Mesodermal cell (in vitro differentiated cells): Measurements from ENCODE around the gene LIN7B.
A peak's percentile ranks its signal among the peaks of the same experiment; 100 is the strongest.

Experiments used
- H3K27ac ChIP-seq: 2 replicates; pipeline ENCODE4 v1.7.0; 2013; ENCODE audit warnings: mild to moderate bottlenecking, low read depth, low read length, moderate library complexity; ENCODE audit not compliant: severe bottlenecking
- H3K36me3 ChIP-seq: 2 replicates; pipeline ENCODE4 v1.7.1; 2013; ENCODE audit warnings: mild to moderate bottlenecking, low read length, moderate library complexity; ENCODE audit not compliant: control insufficient read depth, insufficient read depth
- H3K4me1 ChIP-seq: one replicate; pipeline ENCODE4 v1.7.1; 2013; ENCODE audit warnings: mild to moderate bottlenecking, low read length; ENCODE audit not compliant: insufficient read depth, control insufficient read depth, poor library complexity, severe bottlenecking
- H3K4me3 ChIP-seq: 2 replicates; pipeline ENCODE4 v1.7.0; 2013; ENCODE audit warnings: low read length, control low read depth, mild to moderate bottlenecking; ENCODE audit not compliant: insufficient read depth, poor library complexity, severe bottlenecking; ENCODE audit errors: extremely low read depth
- H3K9me3 ChIP-seq: 2 replicates; pipeline ENCODE4 v1.7.1; 2013; ENCODE audit warnings: mild to moderate bottlenecking, low read length, moderate library complexity; ENCODE audit not compliant: control insufficient read depth
- WGBS, 2 experiments: methylation state at CpG; one replicate each; pipeline ENCODE4 v1.1.5; 2013; ENCODE audit warnings: missing lambda C conversion rate in 2 of 2; ENCODE audit not compliant: insufficient coverage in 2 of 2; 5-methylcytosine and 5-hydroxymethylcytosine counted together

The LIN7B gene

GRCh38 chr19:49080392-49080791 is 33.8 kb upstream of the LIN7B start:
- H3K9me3 ChIP-seq: no peaks in the 10 kb centered on the region
- H3K27ac ChIP-seq: no peak overlapping the region
- no peak overlapping the region for H3K4me3 ChIP-seq
- H3K4me1 ChIP-seq: no peaks in the 10 kb centered on the region
- H3K36me3 ChIP-seq: no peaks in the 10 kb centered on the region
- no CpG with 5 or more reads among the region's 4 CpGs for WGBS, 2 experiments

GRCh38 chr19:49081273-49081672 is 32.9 kb upstream of the LIN7B start:
- no peak overlapping the region for H3K4me3 ChIP-seq
- WGBS, 2 experiments: 81 to 100% methylated on average over 1 of the region's 1 CpG
- no peaks in the 10 kb centered on the region for H3K9me3 ChIP-seq
- H3K4me1 ChIP-seq: no peaks in the 10 kb centered on the region
- H3K36me3 ChIP-seq: peaks cover under 1% of the 10 kb centered on the region
- no peak overlapping the region for H3K27ac ChIP-seq

- WGBS, 2 experiments: 90 to 93% methylated on average over 18 to 24 of the region's 26 CpGs
- no peaks in the 10 kb centered on the region for H3K9me3 ChIP-seq
- H3K4me3 ChIP-seq: peak overlapping the region; percentile 87
- peaks cover 2% of the 10 kb centered on the region for H3K4me1 ChIP-seq
- H3K27ac ChIP-seq: peak overlapping the region; percentile 10
- peaks cover 30% of the 10 kb centered on the region for H3K36me3 ChIP-seq
Observed at GRCh38 chr19:49084206-49085019, 29.8 kb upstream of the LIN7B start.

GRCh38 chr19:49085020-49085867 is 28.9 kb upstream of the LIN7B start, which contains the start of gene SNRNP70:
TSS of gene SNRNP70 (plus strand) at chr19:49085451. CDS start at chr19:49086415, 964 bp downstream.
- H3K4me3 ChIP-seq: peak within 1 kb of the TSS; percentile 87
- H3K9me3 ChIP-seq: no peaks in the 10 kb centered on the region
- H3K4me1 ChIP-seq: peaks cover 7% of the 10 kb centered on the region
- WGBS, 2 experiments: 0 to 1% methylated on average over 61 to 84 of the region's 89 CpGs
- H3K27ac ChIP-seq: peak within 1 kb of the TSS; percentile 82
- peaks cover 38% of the 10 kb centered on the region for H3K36me3 ChIP-seq

GRCh38 chr19:49085868-49086232 is 28.3 kb upstream of the LIN7B start:
- H3K9me3 ChIP-seq: no peaks in the 10 kb centered on the region
- 1 to 4% methylated on average over 12 to 14 of the region's 14 CpGs for WGBS, 2 experiments
- peak overlapping the region; percentile 87 for H3K4me3 ChIP-seq
- peaks cover 7% of the 10 kb centered on the region for H3K4me1 ChIP-seq
- peak overlapping the region; percentile 82 for H3K27ac ChIP-seq
- peaks cover 44% of the 10 kb centered on the region for H3K36me3 ChIP-seq

GRCh38 chr19:49086296-49086695 is 27.9 kb upstream of the LIN7B start:
- peaks cover 7% of the 10 kb centered on the region for H3K4me1 ChIP-seq
- no peak overlapping the region for H3K27ac ChIP-seq
- H3K9me3 ChIP-seq: no peaks in the 10 kb centered on the region
- H3K4me3 ChIP-seq: peak overlapping the region; percentile 87
- WGBS, 2 experiments: 51 to 67% methylated on average over 9 to 11 of the region's 11 CpGs
- peaks cover 48% of the 10 kb centered on the region for H3K36me3 ChIP-seq

GRCh38 chr19:49091391-49092038 is 22.7 kb upstream of the LIN7B start:
- Histone ChIP-seq H3K27ac (no peak overlapping the region), H3K36me3 (peaks cover 93% of the 10 kb centered on the region)
- 98% methylated on average over 14 to 16 of the region's 17 CpGs for WGBS, 2 experiments

GRCh38 chr19:49092686-49093085 is 21.5 kb upstream of the LIN7B start:
- no peak overlapping the region for H3K4me3 ChIP-seq
- H3K9me3 ChIP-seq: no peaks in the 10 kb centered on the region
- H3K36me3 ChIP-seq: peaks cover 87% of the 10 kb centered on the region
- H3K27ac ChIP-seq: no peak overlapping the region
- peaks cover 12% of the 10 kb centered on the region for H3K4me1 ChIP-seq
- 92 to 99% methylated on average over 6 of the region's 6 CpGs for WGBS, 2 experiments

More at GRCh38 chr19:49091391-49092038, 22.7 kb upstream of the LIN7B start:
- H3K4me3 ChIP-seq: no peak overlapping the region
- H3K4me1 ChIP-seq: peaks cover 12% of the 10 kb centered on the region
- no peaks in the 10 kb centered on the region for H3K9me3 ChIP-seq

- H3K4me1 ChIP-seq: peaks cover 11% of the 10 kb centered on the region
- 94 to 95% methylated on average over 16 to 22 of the region's 23 CpGs for WGBS, 2 experiments
- H3K36me3 ChIP-seq: peaks cover 88% of the 10 kb centered on the region
- H3K27ac ChIP-seq: peak overlapping the region; percentile 10
- no peak overlapping the region for H3K4me3 ChIP-seq
- H3K9me3 ChIP-seq: no peaks in the 10 kb centered on the region
Observed at GRCh38 chr19:49094505-49095482, 19.4 kb upstream of the LIN7B start.
